ENCODE data around the gene SYNE2.
A peak's percentile ranks its signal among the peaks of the same experiment; 100 is the strongest.
"Not testable (repeated sequence)": the region's sequence is repeated elsewhere in the genome, so short reads cannot be mapped to it uniquely, and the experiment has no call there.

Gene SYNE2

GRCh38 chr14:64075613-64076005 lies 222.8 kb downstream of the SYNE2 start:
- no peak for DNase-seq (ENCODE audit: low spot score)

GRCh38 chr14:64080452-64080851 lies 227.6 kb downstream of the SYNE2 start:
- no peak for DNase-seq (ENCODE audit: low spot score)

DNA sequence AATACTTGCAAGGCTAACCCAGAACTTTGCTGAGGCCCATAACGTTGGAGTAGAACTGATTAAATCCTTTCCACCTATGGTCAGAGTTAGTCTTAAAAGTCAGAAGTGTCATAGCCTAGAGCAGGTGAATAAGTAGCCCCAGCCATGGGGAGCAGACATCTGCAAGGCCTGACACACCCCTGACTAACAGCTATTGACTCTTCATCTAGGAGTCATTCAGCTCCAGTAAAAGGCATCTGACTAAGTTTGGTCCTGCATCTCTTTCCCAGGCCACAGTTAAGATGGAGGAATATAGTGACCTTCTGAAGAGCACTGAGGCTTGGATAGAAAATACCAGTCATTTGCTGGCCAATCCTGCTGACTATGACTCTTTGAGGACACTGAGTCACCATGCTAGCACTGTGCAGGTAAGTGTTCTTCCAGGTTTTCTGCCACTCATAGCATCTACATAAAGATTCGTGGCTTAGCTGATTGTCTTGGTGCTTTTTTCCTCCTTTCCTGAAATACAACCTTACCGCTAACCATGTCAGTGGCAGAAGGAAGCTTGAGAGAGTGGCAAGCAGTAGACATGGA lies 228.5 kb downstream of the SYNE2 start:
- peak; percentile 73 for DNase-seq (ENCODE audit: low spot score)

DNA sequence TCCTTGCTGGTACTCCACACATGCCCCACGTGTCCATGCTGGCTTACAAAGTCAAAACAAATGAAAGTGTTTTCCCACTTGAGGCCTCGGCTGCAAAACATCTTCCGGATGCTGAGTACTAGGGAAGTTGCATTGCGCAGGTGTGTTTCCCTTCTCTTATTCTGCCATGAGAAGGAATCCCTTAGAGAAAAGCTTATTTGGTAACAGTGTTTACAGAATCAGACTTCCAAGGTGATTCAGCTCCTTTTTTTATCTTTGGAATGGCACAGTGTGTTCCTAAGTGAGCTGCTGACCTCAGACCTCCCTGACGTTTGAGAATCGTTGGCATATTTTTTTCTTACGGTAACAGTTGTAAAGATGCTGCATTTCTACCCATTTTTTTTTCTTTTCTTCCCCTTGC lies 230.0 kb downstream of the SYNE2 start:
- no peak for DNase-seq (ENCODE audit: low spot score)

GRCh38 chr14:64088647-64088964 lies 235.8 kb downstream of the SYNE2 start:
- no peak for DNase-seq (ENCODE audit: low spot score)

- no peak for DNase-seq (ENCODE audit: low spot score)
Observed at GRCh38 chr14:64089920-64090319, 237.1 kb downstream of the SYNE2 start.

DNA sequence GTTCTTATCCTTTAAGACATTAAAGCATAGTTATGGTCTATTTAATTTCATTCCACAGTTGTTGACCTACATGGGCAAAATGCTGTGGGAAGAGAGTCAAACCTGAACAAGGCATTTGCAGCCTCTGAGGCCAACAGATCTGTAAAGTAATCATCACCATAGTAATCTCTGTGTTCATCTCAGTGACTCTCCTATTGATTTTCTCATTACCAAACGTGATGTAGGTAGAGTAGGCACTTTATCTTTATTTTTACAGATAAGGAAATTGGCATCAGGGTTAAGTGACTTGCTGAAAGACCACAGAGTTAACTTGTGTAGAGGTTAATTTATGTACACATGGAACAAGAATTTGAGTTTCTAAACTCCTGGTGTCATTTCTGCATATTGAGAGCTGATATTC lies 238.4 kb downstream of the SYNE2 start:
- no peak for DNase-seq (ENCODE audit: low spot score)

DNA sequence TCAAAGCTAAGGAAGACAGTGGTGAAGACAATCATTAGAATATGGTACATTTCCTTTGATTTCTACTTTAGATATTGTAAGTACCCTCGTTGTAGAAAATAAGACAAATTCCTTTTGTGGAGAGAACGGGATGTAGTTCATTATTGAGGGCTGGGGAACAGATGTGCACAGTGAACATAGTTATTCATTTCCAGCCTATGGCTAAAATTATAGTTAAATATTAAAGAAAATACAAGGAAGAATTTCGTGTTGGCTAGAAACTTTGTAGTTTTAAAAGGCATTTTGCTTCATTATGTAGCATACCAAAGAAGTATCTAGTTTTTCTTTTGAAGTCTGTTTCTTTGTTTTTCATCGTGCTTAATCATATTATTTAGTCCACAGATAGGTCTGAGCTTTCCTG lies 239.5 kb downstream of the SYNE2 start:
- no peak for DNase-seq (ENCODE audit: low spot score)

DNA sequence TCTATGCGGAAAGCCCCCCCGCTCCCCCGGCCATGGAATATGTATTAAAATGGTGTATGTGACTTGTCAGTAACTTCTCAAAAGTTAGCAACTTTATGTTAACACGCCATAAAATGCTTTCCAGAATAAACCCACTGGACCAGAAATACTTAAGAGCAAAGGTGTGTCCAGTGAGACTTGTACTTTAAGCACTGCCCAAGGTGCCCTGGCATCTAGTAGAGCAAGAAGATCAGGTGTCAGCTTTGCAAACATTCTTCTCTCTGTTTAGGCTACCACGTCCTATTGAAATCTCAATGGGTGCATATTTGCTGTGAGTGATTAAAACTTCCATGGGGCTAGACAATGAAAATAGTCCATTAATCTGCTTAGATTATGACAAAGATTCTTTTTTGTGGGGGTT lies 240.1 kb downstream of the SYNE2 start:
- no peak for DNase-seq (ENCODE audit: low spot score)

DNA sequence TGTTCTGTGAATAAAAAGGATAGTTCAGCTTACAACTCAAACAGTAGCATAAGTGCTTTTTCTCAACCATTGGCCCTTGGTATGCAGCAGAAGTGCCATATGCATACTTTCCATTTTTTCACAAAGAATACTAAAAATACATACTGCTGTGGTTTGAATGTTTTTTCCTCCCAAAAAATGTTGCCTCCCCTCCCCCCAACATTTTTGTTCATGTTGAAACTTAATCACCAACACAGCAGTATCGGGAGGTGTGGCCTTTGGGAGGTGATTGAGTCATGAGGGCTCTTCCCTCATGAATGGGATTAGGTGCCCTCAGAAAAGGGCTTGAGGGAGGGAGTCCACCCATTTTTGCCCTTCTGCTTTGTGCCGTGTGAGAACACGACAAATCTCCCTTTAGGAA lies 242.8 kb downstream of the SYNE2 start:
- DNase-seq (ENCODE audit: low spot score) = no peak

DNA sequence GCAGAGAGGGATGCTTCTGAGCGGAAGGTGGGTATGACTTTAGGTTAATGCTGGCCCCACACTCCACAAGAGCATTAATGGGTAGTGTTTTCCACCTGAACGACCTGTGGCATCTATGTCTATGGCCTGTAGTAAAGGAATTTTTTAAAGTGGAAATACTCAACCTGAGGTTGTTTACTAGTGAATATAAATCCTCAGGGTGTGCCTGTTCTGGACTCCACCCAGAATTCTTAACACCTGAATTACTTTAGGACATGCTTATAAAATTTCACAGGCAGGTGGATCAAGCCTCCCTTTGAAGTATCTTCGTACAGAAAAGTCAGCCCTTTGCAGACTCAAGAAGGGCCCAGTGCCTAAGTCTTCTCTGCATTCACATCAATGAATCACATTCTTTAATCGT lies 245.3 kb downstream of the SYNE2 start:
- DNase-seq (ENCODE audit: low spot score) = no peak

DNA sequence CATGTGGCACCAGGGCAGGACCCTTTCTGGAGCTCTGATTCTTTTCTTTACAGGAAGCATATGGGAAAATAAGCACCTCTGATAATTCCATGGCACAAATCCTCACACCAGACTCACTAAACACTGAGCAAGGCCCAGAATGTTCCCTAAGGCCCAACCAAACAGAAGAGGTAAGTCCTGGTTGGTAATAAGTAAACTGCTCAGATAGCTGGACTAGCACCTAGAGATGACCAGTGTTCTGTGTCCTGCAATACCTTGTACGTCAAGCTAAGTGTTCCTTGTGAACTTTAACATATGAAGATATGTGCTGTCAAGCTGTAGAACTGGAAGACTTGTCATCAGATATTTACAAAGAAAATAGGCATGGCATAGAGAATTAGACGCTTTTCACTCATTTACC lies 254.6 kb downstream of the SYNE2 start:
- no peak for DNase-seq (ENCODE audit: low spot score)

DNA sequence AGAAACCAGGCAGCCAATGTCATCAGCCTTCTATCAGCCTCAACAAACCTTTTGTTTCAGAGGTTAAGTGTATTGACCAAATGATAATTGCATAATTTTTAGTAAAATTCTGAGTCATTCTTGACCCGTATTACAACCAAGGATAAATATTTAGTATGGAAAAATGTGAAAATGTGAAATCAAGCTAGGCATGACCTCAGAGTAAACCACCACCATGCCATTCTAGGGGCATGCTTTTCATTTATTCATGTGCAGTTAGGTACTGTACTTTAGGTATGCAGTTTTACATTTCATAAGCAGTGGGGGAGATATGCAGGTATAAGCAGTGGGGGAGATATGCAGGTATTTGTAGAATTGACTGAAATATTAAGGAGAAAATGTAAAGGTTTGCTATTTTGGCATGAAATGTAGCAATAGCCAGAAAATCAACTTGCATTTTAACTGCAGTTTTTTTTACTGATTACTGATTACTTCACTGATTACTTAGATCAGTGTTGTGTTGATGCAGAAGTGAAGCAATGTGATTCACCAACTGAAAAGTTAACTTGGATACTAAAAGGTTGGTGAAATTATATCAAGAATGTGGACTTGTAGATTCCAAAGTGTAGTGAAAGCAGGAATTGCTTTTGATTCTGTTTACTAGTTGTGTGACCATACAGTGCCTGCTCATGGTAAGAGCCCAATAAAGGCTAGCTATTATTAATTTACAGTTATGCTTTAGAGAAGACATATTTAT lies 257.2 kb downstream of the SYNE2 start:
- DNase-seq (ENCODE audit: low spot score) = no peak

DNA sequence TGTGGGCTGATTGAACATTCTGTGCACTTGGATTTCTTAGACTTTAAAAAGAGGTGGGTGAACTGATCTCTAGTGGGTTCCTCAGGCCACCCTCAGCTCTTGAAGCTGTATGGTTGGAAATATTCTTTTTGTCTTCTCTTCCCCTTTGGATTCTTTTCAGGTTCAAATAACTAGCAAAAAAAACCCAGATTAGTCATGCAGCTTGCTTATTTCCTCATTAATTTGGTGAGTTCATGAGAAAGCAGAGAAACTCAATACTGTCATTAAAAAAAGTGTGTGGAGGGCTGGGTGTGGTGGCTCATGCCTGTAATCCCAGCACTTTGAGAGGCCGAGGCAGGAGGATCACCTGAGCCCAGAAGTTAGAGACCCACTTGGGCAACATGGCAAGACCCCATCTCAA lies 258.0 kb downstream of the SYNE2 start:
- no peak for DNase-seq (ENCODE audit: low spot score)

DNA sequence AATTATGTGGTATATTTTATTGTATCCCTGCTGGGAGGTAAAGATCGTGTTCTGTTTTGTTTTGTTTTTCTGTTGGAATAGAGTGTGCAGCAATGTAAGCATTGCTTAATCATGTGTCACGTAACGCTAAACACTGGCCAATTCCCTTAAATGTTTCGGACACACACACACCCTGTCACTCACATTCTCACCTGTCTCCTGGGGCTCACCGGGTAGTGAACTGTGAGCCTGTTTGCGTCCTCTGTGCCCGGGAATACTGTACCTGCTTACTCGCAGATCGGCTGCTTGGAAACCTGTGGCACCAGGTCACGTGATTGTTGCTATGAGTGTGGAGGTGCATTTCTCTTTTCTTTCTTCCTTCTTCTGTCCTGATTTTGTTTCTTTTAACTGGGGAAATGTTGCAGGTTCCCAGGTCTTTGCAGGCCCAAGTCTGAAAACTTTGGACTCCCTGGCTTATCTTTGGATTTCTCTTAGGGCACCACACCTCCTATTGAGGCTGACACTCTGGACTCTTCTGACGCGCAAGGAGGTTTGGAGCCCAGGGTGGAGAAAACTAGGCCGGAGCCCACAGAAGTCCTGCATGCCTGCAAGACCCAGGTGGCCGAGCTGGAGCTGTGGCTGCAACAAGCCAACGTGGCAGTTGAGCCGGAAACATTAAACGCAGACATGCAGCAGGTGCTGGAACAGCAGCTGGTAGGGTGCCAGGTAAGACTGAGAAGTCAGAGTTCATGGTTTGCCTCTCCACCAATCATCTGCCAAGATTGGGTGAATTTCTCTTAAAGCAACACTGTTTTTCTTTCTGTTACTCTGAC lies 260.3 kb downstream of the SYNE2 start:
- no peak for DNase-seq (ENCODE audit: low spot score)

DNA sequence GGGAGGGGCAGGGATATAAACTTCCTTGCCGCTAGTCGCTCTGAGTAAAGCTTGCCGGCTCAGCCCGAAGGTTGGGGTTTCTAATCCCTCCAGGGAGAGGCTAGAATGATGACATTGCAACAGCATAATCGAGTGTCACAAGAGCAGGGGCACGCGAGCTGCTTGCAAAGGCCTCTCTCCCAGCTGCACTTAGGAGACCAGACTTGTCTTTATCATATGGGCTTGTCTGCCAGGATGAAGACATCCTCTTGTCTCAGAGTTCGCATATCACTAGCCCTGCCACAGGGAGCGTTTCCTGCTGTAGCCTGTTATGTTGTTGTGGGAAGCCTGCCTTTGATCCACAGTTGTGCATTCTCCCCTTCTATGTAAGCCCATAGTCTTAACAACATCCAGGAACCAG lies 261.4 kb downstream of the SYNE2 start:
- DNase-seq (ENCODE audit: low spot score) = no peak

DNA sequence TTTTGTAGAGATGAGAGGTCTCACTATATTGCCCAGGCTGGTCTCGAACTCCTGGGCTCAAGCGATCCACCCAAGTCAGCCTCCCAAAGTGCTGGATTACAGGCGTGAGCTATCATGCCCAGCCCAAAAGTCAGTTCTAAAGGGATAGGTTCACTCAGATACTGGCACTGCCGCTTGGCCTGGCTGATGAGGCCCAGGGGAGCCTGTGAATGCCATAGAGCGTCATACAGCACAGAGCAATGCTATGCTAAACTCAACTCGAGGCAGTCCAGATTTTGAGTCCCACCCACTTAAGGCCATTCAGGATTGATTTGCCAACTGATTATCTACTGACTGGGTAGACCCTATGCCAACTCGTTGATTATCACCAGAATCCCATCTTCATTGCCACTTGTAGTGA lies 262.0 kb downstream of the SYNE2 start:
- DNase-seq (ENCODE audit: low spot score) = no peak

GRCh38 chr14:64115401-64115800 lies 262.6 kb downstream of the SYNE2 start:
- no peak for DNase-seq (ENCODE audit: low spot score)

DNA sequence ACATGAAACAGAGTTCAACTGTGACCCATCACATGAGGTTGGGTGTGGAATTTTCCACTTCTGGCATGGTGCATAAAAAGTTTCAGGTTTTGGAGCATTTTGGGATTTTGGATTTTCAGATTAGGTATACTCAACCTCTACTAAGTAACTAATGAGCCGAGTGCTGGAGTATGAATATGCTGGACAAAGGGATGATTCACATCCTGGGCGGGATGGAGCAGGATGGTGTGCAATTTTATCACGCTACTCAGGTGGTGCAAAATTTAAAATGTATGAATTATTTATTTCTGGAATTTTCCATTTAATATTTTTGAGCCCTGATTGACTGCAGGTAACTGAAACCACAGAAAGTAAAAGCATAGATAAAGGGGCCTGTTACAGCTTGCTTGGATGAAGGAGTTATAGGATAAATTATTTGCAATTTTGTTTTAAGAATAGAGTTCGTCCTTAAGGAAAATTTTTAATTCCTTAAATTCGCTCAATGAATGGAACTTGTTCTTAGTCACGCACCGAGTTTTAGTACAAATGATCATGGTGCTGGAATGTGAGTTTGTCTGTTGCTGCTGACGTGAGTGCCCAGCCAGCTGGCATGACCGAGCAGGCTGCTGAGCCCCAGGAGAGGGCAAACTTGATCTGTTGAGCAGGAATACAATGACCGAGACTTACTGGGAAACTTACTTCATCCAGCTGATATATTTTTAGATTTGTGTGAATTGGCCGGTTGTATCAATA lies 265.0 kb downstream of the SYNE2 start:
- DNase-seq (ENCODE audit: low spot score) = no peak

DNA sequence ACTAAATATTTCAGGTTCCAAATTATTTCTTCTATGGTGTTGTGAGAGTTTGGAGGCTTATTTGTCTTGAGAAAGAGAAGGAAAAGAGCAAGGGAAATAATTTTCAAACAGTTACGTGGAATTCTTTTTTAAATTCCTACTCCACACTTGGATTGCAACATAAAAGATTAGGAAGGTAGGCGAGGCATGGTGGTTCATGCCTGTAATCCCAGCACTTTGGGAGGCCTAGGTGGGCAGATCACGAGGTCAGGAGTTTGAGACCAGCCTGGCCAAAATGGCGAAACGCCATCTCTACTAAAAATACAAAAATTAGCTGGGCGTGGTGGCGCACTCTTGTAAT lies 265.6 kb downstream of the SYNE2 start:
- DNase-seq (ENCODE audit: low spot score) = not testable (repeated sequence)

DNA sequence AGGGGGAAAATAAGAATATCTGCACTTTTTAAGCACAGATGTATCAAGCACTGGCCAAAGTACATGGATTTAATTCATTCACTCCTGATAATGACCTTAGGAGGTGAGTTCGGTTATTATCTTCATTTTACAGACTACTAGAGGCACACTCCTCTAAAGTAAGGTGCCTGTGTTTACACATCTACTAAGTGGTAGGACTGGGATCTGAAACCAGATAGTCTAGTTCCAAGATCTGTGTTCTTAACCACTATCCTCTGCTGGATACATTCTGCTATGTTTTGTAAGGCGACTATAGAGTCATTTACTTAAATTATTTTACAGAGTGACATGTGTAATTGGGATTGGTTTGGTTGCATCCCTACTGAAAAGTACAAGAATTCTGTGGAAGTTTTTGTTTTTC lies 266.1 kb downstream of the SYNE2 start:
- no peak for DNase-seq (ENCODE audit: low spot score)

DNA sequence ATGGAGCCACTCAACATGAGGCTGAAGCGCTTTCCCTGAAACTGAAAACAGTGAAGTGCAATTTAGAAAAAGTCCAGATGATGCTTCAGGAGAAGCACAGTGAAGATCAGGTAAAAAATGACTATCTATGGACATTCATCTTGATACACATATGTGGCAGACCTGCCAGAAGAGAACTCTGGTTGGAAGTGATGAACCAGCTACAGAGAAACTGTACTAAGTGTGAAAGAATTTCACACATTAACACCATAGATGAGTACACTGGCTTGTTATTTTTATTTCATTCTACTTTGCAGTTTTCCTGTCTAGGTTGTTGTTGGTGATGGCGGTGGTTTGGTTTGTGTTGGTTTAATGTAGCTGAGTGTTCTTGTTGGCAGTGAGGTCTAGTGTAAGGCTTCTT lies 266.7 kb downstream of the SYNE2 start:
- DNase-seq (ENCODE audit: low spot score) = no peak

DNA sequence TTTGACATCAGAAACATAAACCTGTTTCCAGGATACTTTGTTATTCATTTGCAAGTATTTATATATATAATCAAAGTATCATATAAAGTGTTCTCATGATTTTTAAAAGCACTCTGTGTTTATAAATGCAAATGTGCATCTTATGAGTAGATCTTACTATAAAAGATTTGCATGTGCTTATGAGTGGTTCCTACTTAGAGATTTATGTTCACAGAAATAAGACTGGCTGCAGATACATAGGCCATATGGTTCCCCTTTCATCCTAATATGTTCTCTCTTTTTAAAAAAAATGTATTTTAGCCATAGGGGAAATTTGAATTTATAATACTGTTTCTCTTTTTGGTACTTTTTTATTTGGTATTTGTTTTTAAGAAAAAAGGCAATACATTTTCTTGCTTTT lies 267.2 kb downstream of the SYNE2 start:
- no peak for DNase-seq (ENCODE audit: low spot score)
